ENCODE data around the gene MAJIN.

- TF ChIP-seq CTCF (IDR thresholded peaks at IDR 0.05) (no peak), MAX (CRISPR knock-in tag; IDR thresholded peaks at IDR 0.05) (no peak), USF2 (CRISPR knock-in tag; IDR thresholded peaks at IDR 0.05) (no peak)
Measured at GRCh38 chr11:64989416-64989815, 17.5 kb upstream of the MAJIN start.

Measured in WTC11 (cell line).